Measurements from ENCODE around the gene CRADD.
"Not testable (repeated sequence)": the region's sequence is repeated elsewhere in the genome, so short reads cannot be mapped to it uniquely, and the experiment has no call there.

Gene CRADD

GRCh38 chr12:93638095-93638494, 39.1 kb upstream of the CRADD start:
- no peak for TF ChIP-seq CTCF (IDR thresholded peaks at IDR 0.05)
- Histone ChIP-seq H3K27me3 (ENCODE audit: control insufficient read depth, insufficient read depth, low read length) (no peaks in the 10 kb centered on the region), H3K79me2 (no peaks in the 10 kb centered on the region)

DNA sequence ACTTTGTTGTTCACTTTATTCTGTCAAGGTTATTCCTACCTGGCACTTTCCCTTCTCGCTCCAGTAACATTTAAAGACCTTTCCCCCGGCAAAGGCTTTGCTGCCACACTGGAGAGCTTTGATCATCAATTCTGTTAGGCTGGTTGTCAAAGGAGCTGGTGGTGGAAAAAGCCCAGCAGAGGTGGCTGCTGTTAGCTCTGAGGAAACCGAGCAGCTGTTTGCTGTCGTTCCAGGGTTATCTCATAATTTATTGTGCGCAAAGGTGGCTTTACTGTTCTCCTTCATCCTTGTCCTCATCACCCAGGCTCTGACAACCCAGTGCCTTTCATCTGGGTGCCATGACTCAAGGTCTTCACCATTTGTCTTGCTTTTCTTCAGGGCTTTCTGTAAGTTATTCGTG, 38.2 kb upstream of the CRADD start:
- Histone ChIP-seq H3K79me2 (no peaks in the 10 kb centered on the region), H3K4me3 (ENCODE audit: low read depth, low read length) (no peak overlapping the region), H3K27ac (peak overlapping the region; percentile 74), H3K4me2 (ENCODE audit: low read length) (peak overlapping the region; percentile 47), H3K9ac (no peak overlapping the region), H3K36me3 (ENCODE audit: control insufficient read depth, insufficient read depth, low read length) (no peaks in the 10 kb centered on the region), H3K27me3 (ENCODE audit: control insufficient read depth, insufficient read depth, low read length) (no peaks in the 10 kb centered on the region), H3K9me3 (ENCODE audit: control insufficient read depth, low read length) (no peaks in the 10 kb centered on the region), H3K4me1 (peaks cover 30% of the 10 kb centered on the region), H2AFZ (peak overlapping the region; percentile 71)
- no peak for TF ChIP-seq CTCF (IDR thresholded peaks at IDR 0.05)

More at GRCh38 chr12:93638095-93638494, 39.1 kb upstream of the CRADD start:
- Histone ChIP-seq H3K4me3 (ENCODE audit: low read depth, low read length) (peak overlapping the region; percentile 11), H3K4me1 (peaks cover 30% of the 10 kb centered on the region), H3K36me3 (ENCODE audit: control insufficient read depth, insufficient read depth, low read length) (no peaks in the 10 kb centered on the region), H2AFZ (peak overlapping the region; percentile 2), H3K9me3 (ENCODE audit: control insufficient read depth, low read length) (no peaks in the 10 kb centered on the region), H3K4me2 (ENCODE audit: low read length) (no peak overlapping the region), H3K27ac (peak overlapping the region; percentile 74), H3K9ac (no peak overlapping the region)

- H3K36me3 ChIP-seq (ENCODE audit: control insufficient read depth, insufficient read depth, low read length): no peaks in the 10 kb centered on the region
- H3K9me3 ChIP-seq (ENCODE audit: control insufficient read depth, low read length): no peaks in the 10 kb centered on the region
- H3K9ac ChIP-seq: no peak overlapping the region
- no peaks in the 10 kb centered on the region for H3K79me2 ChIP-seq
- no peaks in the 10 kb centered on the region for H3K27me3 ChIP-seq (ENCODE audit: control insufficient read depth, insufficient read depth, low read length)
- peak overlapping the region; percentile 74 for H3K27ac ChIP-seq
- H3K4me3 ChIP-seq (ENCODE audit: low read depth, low read length): no peak overlapping the region
- peaks cover 26% of the 10 kb centered on the region for H3K4me1 ChIP-seq
- H3K4me2 ChIP-seq (ENCODE audit: low read length): peak overlapping the region; percentile 47
- no peak for TF ChIP-seq CTCF (IDR thresholded peaks at IDR 0.05)
- H2AFZ ChIP-seq: peak overlapping the region; percentile 71
These were observed 37.8 kb upstream of the CRADD start for GRCh38 chr12:93639406-93639805.

- H3K27ac ChIP-seq: peak overlapping the region; percentile 78
- not testable (repeated sequence) for H3K36me3 ChIP-seq (ENCODE audit: control insufficient read depth, insufficient read depth, low read length); H3K9me3 ChIP-seq (ENCODE audit: control insufficient read depth, low read length); H3K27me3 ChIP-seq (ENCODE audit: control insufficient read depth, insufficient read depth, low read length); H3K9ac ChIP-seq; H3K79me2 ChIP-seq; H3K4me3 ChIP-seq (ENCODE audit: low read depth, low read length); H3K4me2 ChIP-seq (ENCODE audit: low read length)
- peak overlapping the region; percentile 48 for H2AFZ ChIP-seq
- peaks cover 26% of the 10 kb centered on the region for H3K4me1 ChIP-seq
These were observed 35.8 kb upstream of the CRADD start for GRCh38 chr12:93641380-93641779.

GRCh38 chr12:93642751-93643150, 34.4 kb upstream of the CRADD start:
- H3K9ac ChIP-seq: no peak overlapping the region
- no peaks in the 10 kb centered on the region for H3K9me3 ChIP-seq (ENCODE audit: control insufficient read depth, low read length)
- peak overlapping the region; percentile 48 for H2AFZ ChIP-seq
- H3K4me3 ChIP-seq (ENCODE audit: low read depth, low read length): no peak overlapping the region
- H3K36me3 ChIP-seq (ENCODE audit: control insufficient read depth, insufficient read depth, low read length): no peaks in the 10 kb centered on the region
- H3K4me2 ChIP-seq (ENCODE audit: low read length): no peak overlapping the region
- peak overlapping the region; percentile 78 for H3K27ac ChIP-seq
- H3K27me3 ChIP-seq (ENCODE audit: control insufficient read depth, insufficient read depth, low read length): no peaks in the 10 kb centered on the region
- no peak for TF ChIP-seq CTCF (IDR thresholded peaks at IDR 0.05)
- H3K4me1 ChIP-seq: peaks cover 17% of the 10 kb centered on the region
- no peaks in the 10 kb centered on the region for H3K79me2 ChIP-seq

Measured in parathyroid adenoma (tissue), 2 donors.